ENCODE measurements around the gene MLLT1. TPM values are rescaled to one million over a fixed set of nuclear protein-coding genes. Genes with fewer than 3 reads are reported as not detected.

The MLLT1 gene
- total RNA-seq, 1 experiment from 2014 or later, result 54.9 TPM

- no peak overlapping the region for H3K14ac ChIP-seq (ENCODE audit: insufficient read depth, low read length)
- H3K27ac ChIP-seq (ENCODE audit: insufficient read length, low read depth, low read length), result no peak overlapping the region
- no peak overlapping the region for H3K23ac ChIP-seq (ENCODE audit: insufficient read length, low read depth, low read length)
- peaks cover 12% of the 10 kb centered on the region for H3K79me1 ChIP-seq (ENCODE audit: insufficient read depth, low read depth, low read length, poor library complexity, severe bottlenecking)
- no peak overlapping the region for H3K4me2 ChIP-seq (ENCODE audit: insufficient read depth, insufficient read length, low read length)
- no peak overlapping the region for H2BK120ac ChIP-seq (ENCODE audit: low read depth, low read length, poor library complexity, severe bottlenecking)
- H3K9ac ChIP-seq (ENCODE audit: extremely low read depth, insufficient read length, low read length), result no peak overlapping the region
- DNase-seq, result no peak
- TF ChIP-seq, protein P1, sequence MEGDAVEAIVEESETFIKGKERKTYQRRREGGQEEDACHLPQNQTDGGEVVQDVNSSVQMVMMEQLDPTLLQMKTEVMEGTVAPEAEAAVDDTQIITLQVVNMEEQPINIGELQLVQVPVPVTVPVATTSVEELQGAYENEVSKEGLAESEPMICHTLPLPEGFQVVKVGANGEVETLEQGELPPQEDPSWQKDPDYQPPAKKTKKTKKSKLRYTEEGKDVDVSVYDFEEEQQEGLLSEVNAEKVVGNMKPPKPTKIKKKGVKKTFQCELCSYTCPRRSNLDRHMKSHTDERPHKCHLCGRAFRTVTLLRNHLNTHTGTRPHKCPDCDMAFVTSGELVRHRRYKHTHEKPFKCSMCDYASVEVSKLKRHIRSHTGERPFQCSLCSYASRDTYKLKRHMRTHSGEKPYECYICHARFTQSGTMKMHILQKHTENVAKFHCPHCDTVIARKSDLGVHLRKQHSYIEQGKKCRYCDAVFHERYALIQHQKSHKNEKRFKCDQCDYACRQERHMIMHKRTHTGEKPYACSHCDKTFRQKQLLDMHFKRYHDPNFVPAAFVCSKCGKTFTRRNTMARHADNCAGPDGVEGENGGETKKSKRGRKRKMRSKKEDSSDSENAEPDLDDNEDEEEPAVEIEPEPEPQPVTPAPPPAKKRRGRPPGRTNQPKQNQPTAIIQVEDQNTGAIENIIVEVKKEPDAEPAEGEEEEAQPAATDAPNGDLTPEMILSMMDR (conservative IDR thresholded peaks at IDR 0.05), result no peak
- H2BK12ac ChIP-seq (ENCODE audit: insufficient read length, low read depth, low read length), result no peak overlapping the region
- Mint-ChIP-seq H3K27me3 (ENCODE audit: low read depth) (no peaks in the 10 kb centered on the region), H3K9me3 (no peaks in the 10 kb centered on the region), H3K4me3 (no peak overlapping the region), H3K4me1 (peaks cover 7 to 11% of the 10 kb centered on the region in 2 experiments), H3K36me3 (ENCODE audit: insufficient read depth in 1 of 3, low read depth in 3 of 3) (peaks cover 27 to 64% (median 54%) of the 10 kb centered on the region in 3 experiments), H3K27ac (peak overlapping the region; percentile 41 to 85 (median 69); a peak in 5 of 7 replicates)
- H2BK15ac ChIP-seq (ENCODE audit: low read depth, low read length), result no peak overlapping the region
- no peaks in the 10 kb centered on the region for H3K4me1 ChIP-seq (ENCODE audit: insufficient read depth, low read length)
- no peak overlapping the region for H3T11ph ChIP-seq (ENCODE audit: low read length)
- no peaks in the 10 kb centered on the region for H3K27me3 ChIP-seq (ENCODE audit: insufficient read depth, low read length)
- H3K79me2 ChIP-seq (ENCODE audit: insufficient read depth, low read length), result peaks cover 14% of the 10 kb centered on the region; the same call in 1 of the 2 replicates
- H3K9me3 ChIP-seq (ENCODE audit: control insufficient read depth, low read depth, low read length), result no peaks in the 10 kb centered on the region
- no peak overlapping the region for H3K4ac ChIP-seq (ENCODE audit: low read depth, low read length)
- no peak overlapping the region for H4K8ac ChIP-seq (replicated peaks; ENCODE audit: insufficient read length, low read depth, low read length)
- H3K23me2 ChIP-seq (ENCODE audit: insufficient read length, low read depth, low read length, poor library complexity, severe bottlenecking), result no peaks in the 10 kb centered on the region
- H2AFZ ChIP-seq (ENCODE audit: low read length), result no peak overlapping the region
- no CpG with 5 or more reads among the region's 12 CpGs for WGBS (ENCODE audit: extremely low coverage, insufficient read length, low lambda C conversion rate)
- H4K91ac ChIP-seq (ENCODE audit: insufficient read length, low read depth, low read length), result no peak overlapping the region
- no peak overlapping the region for H2BK20ac ChIP-seq (ENCODE audit: low read depth, low read length, poor library complexity, severe bottlenecking)
- peaks cover 6% of the 10 kb centered on the region for H4K20me1 ChIP-seq (ENCODE audit: control insufficient read depth, insufficient read depth, insufficient read length)
- no peak overlapping the region for H2AK5ac ChIP-seq (ENCODE audit: insufficient read length, low read length)
- no peak overlapping the region for H2BK5ac ChIP-seq (ENCODE audit: insufficient read length, low read length)
- no peak overlapping the region for H4K5ac ChIP-seq (ENCODE audit: insufficient read length, low read depth, low read length)
- H3K18ac ChIP-seq (ENCODE audit: insufficient read length, low read depth, low read length), result no peak overlapping the region
- H3K56ac ChIP-seq (ENCODE audit: insufficient read length, low read depth, low read length), result no peak overlapping the region
Observed at GRCh38 chr19:6263306-6263705, 16.5 kb downstream of the MLLT1 start.
